Stimulated activated CD4-positive, alpha-beta T cell treated with anti-CD3 and anti-CD28 coated beads, Interleukin-1b, Interleukin-23, amount 100 ng/mL, for 24 hours (primary cell): ENCODE results near the gene SDHD.

Source experiments
- DNase-seq, 4 experiments: peaks; one replicate each; pipeline ENCODE4 v3.0.0-alpha.2; 2020; ENCODE audit warnings: low read depth in 4 of 4, low spot score in 1 of 4

Gene SDHD

GRCh38 chr11:112100462-112100861, 13.8 kb downstream of the SDHD start:
- DNase-seq = no peak

- no peak for DNase-seq
Observed at GRCh38 chr11:112103446-112103845, 16.8 kb downstream of the SDHD start.

DNA sequence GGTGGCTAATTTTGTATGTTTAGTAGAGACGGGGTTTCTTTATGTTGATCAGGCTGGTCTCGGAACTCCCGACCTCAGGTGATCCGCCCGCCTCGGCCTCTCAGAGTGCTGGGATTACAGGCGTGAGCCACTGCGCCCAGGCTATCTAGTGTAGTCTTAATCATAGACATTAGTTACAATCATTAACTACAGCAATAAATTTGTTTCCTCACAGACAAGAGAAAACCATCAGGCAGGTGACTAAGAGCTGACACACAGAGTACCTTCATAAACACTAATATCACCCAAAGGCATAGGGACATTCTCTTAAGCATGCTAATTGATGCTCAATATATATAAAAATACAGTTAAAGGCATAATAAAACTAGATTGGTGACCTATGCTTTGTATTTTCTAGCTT, 19.4 kb downstream of the SDHD start:
- no peak for DNase-seq

GRCh38 chr11:112113539-112114457, 27.1 kb downstream of the SDHD start:
- no peak for DNase-seq

DNA sequence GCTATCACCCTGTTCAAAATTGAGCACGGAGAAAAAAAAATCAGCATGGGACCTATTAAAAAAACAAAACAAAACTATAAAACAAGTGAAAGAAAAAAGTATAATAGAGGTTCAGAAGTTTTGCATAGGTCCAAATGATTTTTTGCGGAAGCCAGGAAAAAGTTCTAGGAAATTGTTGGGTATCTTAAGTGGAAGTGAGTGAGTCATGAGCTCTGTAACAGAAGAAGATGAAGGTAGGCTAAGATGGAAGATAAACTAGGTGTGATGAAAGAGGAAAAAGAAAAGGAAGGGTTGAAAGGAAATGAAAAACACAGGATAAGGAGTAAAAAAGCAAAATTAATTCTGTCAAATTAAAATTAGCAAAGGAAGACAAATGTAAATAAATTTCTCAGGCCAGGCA, 27.8 kb downstream of the SDHD start:
- DNase-seq = no peak

GRCh38 chr11:112115386-112115785, 28.7 kb downstream of the SDHD start:
- DNase-seq = no peak

- no peak for DNase-seq
Observed at GRCh38 chr11:112118176-112118575, 31.5 kb downstream of the SDHD start.

DNA sequence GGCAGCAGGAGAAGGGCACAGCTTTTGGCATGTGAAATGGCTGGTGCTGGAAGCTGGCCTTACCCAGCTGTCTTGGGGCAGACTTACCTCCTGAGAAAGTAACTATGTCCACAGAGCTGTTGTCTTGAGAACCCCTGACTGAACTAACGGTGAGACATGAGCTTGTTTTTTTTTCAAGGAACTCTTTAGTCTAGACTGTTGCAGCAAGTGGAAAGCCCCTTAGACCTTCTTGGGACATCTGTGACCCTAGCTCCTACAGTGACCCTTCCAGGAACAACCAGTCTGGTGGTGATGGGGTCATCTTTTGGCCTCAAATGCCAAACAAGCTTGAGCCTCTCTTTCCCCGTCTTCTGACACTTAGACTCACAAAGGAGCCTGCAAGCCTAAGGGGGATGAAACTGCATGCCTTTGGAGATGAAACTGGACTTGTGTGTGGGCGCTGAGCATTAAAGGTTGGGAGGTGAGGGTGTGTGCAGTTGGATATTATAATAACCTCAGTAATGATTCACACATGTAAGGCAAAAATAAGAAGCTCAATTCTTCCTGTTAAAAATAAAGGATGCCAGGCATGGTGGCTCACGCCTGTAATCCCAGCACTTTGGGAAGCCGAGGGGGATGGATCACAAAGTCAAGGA, 35.4 kb downstream of the SDHD start:
- no peak for DNase-seq

- DNase-seq = no peak
Observed at GRCh38 chr11:112123129-112123528, 36.5 kb downstream of the SDHD start.

- no peak for DNase-seq
Observed at GRCh38 chr11:112127056-112127455, 40.4 kb downstream of the SDHD start.

DNA sequence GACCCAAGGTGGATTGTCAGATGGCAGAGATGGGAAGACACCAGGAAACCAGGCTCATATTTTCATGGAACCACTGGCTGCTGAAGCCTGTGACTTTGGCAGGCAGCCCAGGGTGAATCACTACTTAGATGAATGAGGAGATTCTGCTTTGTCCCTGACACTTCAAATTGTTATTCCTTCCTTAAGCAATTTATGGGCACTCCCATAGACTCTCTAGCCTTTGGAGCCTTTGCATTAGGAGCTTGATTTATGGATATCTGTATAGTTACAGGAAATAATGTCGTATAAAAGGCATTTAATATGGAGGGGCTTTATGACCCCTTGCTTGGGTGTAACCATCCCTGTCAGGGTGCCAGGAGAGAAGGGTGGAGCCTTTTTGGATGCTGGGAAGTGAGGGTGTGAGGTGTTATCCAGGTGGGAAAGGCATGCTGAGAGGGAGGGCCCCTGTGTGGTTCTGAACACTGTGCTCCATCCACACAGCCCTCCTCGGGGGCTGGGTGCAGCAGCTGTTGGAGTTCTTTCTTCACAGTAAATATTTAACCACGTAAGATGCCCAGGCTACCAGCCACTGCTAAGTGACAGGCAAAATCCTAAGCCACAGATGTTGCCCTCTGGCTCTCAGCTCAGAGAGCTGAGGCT, 41.9 kb downstream of the SDHD start:
- no peak for DNase-seq

GRCh38 chr11:112129656-112130055, 43.0 kb downstream of the SDHD start:
- no peak for DNase-seq

DNA sequence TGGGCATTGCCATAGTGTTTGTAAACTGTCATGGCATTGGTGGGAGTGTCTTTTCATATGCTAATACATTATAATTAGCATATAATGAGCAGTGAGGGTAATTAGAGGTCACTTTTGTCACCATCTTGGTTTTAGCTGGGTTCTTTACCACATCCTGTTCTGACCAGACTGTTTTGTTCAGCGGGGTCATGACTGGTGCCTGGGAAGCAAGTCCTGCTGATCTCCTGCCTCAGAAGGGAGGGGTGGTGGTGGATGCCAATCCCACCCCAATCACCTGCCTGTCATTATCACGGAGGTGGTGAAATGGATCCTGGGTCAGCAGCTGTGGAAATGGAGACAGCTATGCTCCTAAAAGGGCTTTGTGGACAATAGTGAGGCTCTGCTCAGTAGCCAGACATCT, 46.1 kb downstream of the SDHD start:
- no peak for DNase-seq

- no peak for DNase-seq
Observed at GRCh38 chr11:112134473-112134872, 47.8 kb downstream of the SDHD start.

- no peak for DNase-seq
Observed at GRCh38 chr11:112143597-112143996, 56.9 kb downstream of the SDHD start.
